ENCODE results near the gene TRIP4. TPM values are rescaled to one million over a fixed set of nuclear protein-coding genes. Genes with fewer than 3 reads are reported as not detected.
"Not testable (repeated sequence)": the region's sequence is repeated elsewhere in the genome, so short reads cannot be mapped to it uniquely, and the experiment has no call there.

Gene TRIP4
- total RNA-seq, 1 experiment from 2014 or later, result 12.9 TPM

DNA sequence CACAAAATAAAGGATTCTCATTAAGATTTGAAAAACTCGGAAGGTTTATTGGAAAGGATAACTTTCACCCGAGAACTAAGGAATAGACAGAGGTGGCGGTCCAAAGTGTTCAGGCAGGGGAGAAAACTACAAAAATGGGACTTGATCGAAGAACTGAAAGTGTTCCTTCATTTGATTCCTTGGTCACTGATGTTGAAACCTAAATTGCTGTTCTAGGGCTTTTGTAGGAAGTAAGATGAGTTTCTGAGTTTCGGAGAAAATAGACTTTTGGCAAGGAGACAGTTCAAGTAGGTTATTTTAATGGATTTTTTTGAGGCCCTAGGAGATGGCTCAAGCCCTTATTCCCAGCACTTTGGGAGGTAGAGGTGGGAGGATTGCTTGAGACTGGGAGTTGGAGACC is 1.4 kb downstream of the TRIP4 start:
- ChIA-PET POLR2A (no interaction called here), CTCF (no interaction called here)
- Mint-ChIP-seq H3K27me3 (ENCODE audit: low read depth) (peaks cover 25% of the 10 kb centered on the region), H3K36me3 (peaks cover 4% of the 10 kb centered on the region), H3K4me1 (no peaks in the 10 kb centered on the region), H3K9me3 (no peaks in the 10 kb centered on the region), H3K4me3 (peak overlapping the region; percentile 97), H3K27ac (0 out of 2 replicates have a peak overlapping the region, but pooled peaks have one; percentile 55)
- ATAC-seq, result no peak
- TF ChIP-seq, protein P1, sequence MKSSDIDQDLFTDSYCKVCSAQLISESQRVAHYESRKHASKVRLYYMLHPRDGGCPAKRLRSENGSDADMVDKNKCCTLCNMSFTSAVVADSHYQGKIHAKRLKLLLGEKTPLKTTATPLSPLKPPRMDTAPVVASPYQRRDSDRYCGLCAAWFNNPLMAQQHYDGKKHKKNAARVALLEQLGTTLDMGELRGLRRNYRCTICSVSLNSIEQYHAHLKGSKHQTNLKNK (CRISPR knock-in tag; IDR thresholded peaks at IDR 0.05), result no peak
- TF ChIP-seq ZNF317 (CRISPR knock-in tag; IDR thresholded peaks at IDR 0.05; ENCODE audit: borderline replicate concordance, low read depth) (no peak), FOXP1 (CRISPR knock-in tag; IDR thresholded peaks at IDR 0.05; ENCODE audit: borderline replicate concordance) (no peak), ZNF263 (CRISPR knock-in tag; IDR thresholded peaks at IDR 0.05; ENCODE audit: low read depth) (no peak)
- TF ChIP-seq, protein P2, sequence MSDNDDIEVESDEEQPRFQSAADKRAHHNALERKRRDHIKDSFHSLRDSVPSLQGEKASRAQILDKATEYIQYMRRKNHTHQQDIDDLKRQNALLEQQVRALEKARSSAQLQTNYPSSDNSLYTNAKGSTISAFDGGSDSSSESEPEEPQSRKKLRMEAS (CRISPR knock-in tag; IDR thresholded peaks at IDR 0.05), result no peak
- DNase-seq (ENCODE audit: low spot score), result no peak

GRCh38 chr15:64392471-64392870 is 4.8 kb downstream of the TRIP4 start:
- ATAC-seq; H3K4me1 Mint-ChIP-seq; CTCF ChIA-PET; H3K27me3 Mint-ChIP-seq (ENCODE audit: low read depth); H3K9me3 Mint-ChIP-seq; H3K27ac Mint-ChIP-seq; DNase-seq (ENCODE audit: low spot score); H3K4me3 Mint-ChIP-seq: not testable (repeated sequence)
- POLR2A ChIA-PET, result interaction anchor here (0.6 kb wide), 1 partner anchor 511 kb away, joined by 3 read pairs; no protein-coding TSS in a partner anchor
- H3K36me3 Mint-ChIP-seq, result peaks cover 25% of the 10 kb centered on the region

DNA sequence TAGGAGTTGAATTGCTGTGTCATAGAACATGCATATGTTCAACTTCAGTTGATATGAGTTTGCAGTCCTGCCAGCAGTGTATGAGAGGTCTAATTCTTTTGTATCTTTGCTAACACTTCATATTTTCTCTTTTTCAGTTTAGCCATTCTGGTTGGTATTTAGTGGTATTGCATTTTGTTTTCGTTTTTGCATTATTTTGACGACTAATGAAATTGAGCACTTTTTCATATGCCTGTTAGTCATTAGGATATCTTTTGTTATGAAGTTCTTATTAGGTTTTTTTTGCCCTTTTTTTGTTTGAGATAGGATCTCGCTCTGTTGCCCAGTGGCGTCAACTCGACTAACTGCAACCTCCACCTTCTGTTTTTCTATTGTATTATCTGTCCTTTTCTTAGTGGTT is 9.2 kb downstream of the TRIP4 start:
- no peak overlapping the region for H3K27ac Mint-ChIP-seq
- ChIA-PET CTCF (no interaction called here), POLR2A (no interaction called here)
- peaks cover 36% of the 10 kb centered on the region for H3K36me3 Mint-ChIP-seq
- TF ChIP-seq USF2 (CRISPR knock-in tag; IDR thresholded peaks at IDR 0.05) (no peak), RELA (CRISPR knock-in tag; IDR thresholded peaks at IDR 0.05; ENCODE audit: borderline replicate concordance) (no peak), GRHL2 (CRISPR knock-in tag; IDR thresholded peaks at IDR 0.05; ENCODE audit: insufficient replicate concordance, severe bottlenecking) (no peak)
- TF ChIP-seq, protein P3, sequence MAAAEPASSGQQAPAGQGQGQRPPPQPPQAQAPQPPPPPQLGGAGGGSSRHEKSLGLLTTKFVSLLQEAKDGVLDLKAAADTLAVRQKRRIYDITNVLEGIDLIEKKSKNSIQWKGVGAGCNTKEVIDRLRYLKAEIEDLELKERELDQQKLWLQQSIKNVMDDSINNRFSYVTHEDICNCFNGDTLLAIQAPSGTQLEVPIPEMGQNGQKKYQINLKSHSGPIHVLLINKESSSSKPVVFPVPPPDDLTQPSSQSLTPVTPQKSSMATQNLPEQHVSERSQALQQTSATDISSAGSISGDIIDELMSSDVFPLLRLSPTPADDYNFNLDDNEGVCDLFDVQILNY (CRISPR knock-in tag; IDR thresholded peaks at IDR 0.05), result no peak
- H3K4me3 Mint-ChIP-seq, result no peak overlapping the region
- no peaks in the 10 kb centered on the region for H3K4me1 Mint-ChIP-seq
- DNase-seq (ENCODE audit: low spot score) (no peak), ATAC-seq (no peak)
- no peaks in the 10 kb centered on the region for H3K9me3 Mint-ChIP-seq
- no peaks in the 10 kb centered on the region for H3K27me3 Mint-ChIP-seq (ENCODE audit: low read depth)

DNA sequence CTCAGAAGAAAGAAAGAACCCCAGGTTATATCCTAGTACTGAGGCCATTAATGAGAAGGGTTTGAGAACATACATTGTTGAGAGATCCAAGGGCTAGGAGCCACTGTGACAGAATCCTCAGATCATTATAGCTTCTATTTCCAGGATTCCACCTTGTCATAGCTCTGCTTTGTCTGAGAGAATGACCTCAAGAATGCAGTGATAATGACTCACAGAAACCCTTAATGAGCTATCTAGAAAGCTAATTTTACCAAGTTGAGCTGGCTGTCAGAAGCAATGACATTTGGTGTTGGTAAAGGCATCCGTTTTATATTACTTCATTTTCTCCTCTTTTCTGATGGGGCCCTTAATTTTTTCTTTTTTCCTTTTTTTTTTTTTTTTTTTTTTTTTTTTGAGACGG is 10.9 kb downstream of the TRIP4 start:
- no peak for TF ChIP-seq IRF2 (CRISPR knock-in tag; IDR thresholded peaks at IDR 0.05; ENCODE audit: borderline replicate concordance, low read depth)
- no peak for TF ChIP-seq KAT7 (CRISPR knock-in tag; IDR thresholded peaks at IDR 0.05; ENCODE audit: borderline replicate concordance)
- TF ChIP-seq, protein P4, sequence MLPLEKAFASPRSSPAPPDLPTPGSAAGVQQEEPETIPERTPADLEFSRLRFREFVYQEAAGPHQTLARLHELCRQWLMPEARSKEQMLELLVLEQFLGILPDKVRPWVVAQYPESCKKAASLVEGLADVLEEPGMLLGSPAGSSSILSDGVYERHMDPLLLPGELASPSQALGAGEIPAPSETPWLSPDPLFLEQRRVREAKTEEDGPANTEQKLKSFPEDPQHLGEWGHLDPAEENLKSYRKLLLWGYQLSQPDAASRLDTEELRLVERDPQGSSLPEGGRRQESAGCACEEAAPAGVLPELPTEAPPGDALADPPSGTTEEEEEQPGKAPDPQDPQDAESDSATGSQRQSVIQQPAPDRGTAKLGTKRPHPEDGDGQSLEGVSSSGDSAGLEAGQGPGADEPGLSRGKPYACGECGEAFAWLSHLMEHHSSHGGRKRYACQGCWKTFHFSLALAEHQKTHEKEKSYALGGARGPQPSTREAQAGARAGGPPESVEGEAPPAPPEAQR (CRISPR knock-in tag; IDR thresholded peaks at IDR 0.05), result no peak
- TF ChIP-seq ELF4 (CRISPR knock-in tag; IDR thresholded peaks at IDR 0.05; ENCODE audit: low read depth), result no peak
- ChIA-PET CTCF (no interaction called here), POLR2A (no interaction called here)
- H3K9me3 Mint-ChIP-seq, result no peaks in the 10 kb centered on the region
- no peak for ATAC-seq
- no peak for DNase-seq (ENCODE audit: low spot score)
- peaks cover 36% of the 10 kb centered on the region for H3K36me3 Mint-ChIP-seq
- H3K27me3 Mint-ChIP-seq (ENCODE audit: low read depth), result no peaks in the 10 kb centered on the region
- no peak overlapping the region for H3K4me3 Mint-ChIP-seq
- no peak overlapping the region for H3K27ac Mint-ChIP-seq
- no peaks in the 10 kb centered on the region for H3K4me1 Mint-ChIP-seq
